ENCODE measurements around the gene CLTCL1.

- TF ChIP-seq, protein P1, sequence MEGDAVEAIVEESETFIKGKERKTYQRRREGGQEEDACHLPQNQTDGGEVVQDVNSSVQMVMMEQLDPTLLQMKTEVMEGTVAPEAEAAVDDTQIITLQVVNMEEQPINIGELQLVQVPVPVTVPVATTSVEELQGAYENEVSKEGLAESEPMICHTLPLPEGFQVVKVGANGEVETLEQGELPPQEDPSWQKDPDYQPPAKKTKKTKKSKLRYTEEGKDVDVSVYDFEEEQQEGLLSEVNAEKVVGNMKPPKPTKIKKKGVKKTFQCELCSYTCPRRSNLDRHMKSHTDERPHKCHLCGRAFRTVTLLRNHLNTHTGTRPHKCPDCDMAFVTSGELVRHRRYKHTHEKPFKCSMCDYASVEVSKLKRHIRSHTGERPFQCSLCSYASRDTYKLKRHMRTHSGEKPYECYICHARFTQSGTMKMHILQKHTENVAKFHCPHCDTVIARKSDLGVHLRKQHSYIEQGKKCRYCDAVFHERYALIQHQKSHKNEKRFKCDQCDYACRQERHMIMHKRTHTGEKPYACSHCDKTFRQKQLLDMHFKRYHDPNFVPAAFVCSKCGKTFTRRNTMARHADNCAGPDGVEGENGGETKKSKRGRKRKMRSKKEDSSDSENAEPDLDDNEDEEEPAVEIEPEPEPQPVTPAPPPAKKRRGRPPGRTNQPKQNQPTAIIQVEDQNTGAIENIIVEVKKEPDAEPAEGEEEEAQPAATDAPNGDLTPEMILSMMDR (IDR thresholded peaks at IDR 0.05) = no peak
- no peak for TF ChIP-seq POLR2A (IDR thresholded peaks at IDR 0.05)
Measured at GRCh38 chr22:19241593-19241906, 50.0 kb downstream of the CLTCL1 start.
